Effector memory CD8-positive, alpha-beta T cell (primary cell): ENCODE results near the gene UBASH3A.

Experiments used
- ATAC-seq: fragments of 150-1000 bp; cut with Tn5 transposase; replicated peaks from 2 replicates; pipeline ENCODE4 v1.10.0; 2021; ENCODE audit warnings: mild to moderate bottlenecking, moderate library complexity
- DNase-seq, 3 experiments: peaks; one replicate each; pipeline ENCODE4 v3.0.0; 2021
- H3K27ac Mint-ChIP-seq, 2 donors: one replicate each; pipeline ENCODE4 v1.8.0; 2022; ENCODE audit warnings: mild to moderate bottlenecking in 2 of 2, mixed read lengths in 2 of 2, moderate library complexity in 2 of 2
- H3K27me3 Mint-ChIP-seq, 2 donors: one replicate each; pipeline ENCODE4 v1.8.0; 2022; ENCODE audit warnings: mixed read lengths in 2 of 2
- H3K36me3 Mint-ChIP-seq: one replicate; pipeline ENCODE4 v1.8.0; 2022; ENCODE audit warnings: mild to moderate bottlenecking, moderate library complexity, mixed read lengths; ENCODE audit not compliant: insufficient read depth
- H3K4me1 Mint-ChIP-seq, 2 donors: one replicate each; pipeline ENCODE4 v1.8.0; 2022; ENCODE audit warnings: low read depth in 2 of 2, mixed read lengths in 2 of 2
- H3K4me3 Mint-ChIP-seq, 2 donors: one replicate each; pipeline ENCODE4 v1.8.0; 2022; ENCODE audit warnings: mild to moderate bottlenecking in 2 of 2, mixed read lengths in 2 of 2, moderate library complexity in 2 of 2
- H3K9me3 Mint-ChIP-seq, 2 donors: one replicate each; pipeline ENCODE4 v1.8.0; 2022; ENCODE audit warnings: mixed read lengths in 2 of 2

The UBASH3A gene

GRCh38 chr21:42411891-42412635 lies 8.4 kb downstream of the UBASH3A start:
- Mint-ChIP-seq H3K4me3 (peak overlapping the region in 1 of 2 donors; percentile 30), H3K4me1 (peaks cover 53 to 55% of the 10 kb centered on the region in 2 donors), H3K27me3 (no peaks in the 10 kb centered on the region), H3K36me3 (peaks cover 40% of the 10 kb centered on the region), H3K9me3 (no peaks in the 10 kb centered on the region), H3K27ac (no peak overlapping the region)
- ATAC-seq (no peak), DNase-seq (no peak)

GRCh38 chr21:42412636-42412933 lies 8.9 kb downstream of the UBASH3A start:
- peaks cover 43% of the 10 kb centered on the region for H3K36me3 Mint-ChIP-seq
- H3K27ac Mint-ChIP-seq = no peak overlapping the region
- DNase-seq (no peak), ATAC-seq (no peak)
- no peaks in the 10 kb centered on the region for H3K9me3 Mint-ChIP-seq
- H3K27me3 Mint-ChIP-seq = no peaks in the 10 kb centered on the region
- peak overlapping the region in 1 of 2 donors; percentile 30 for H3K4me3 Mint-ChIP-seq
- peaks cover 52 to 54% of the 10 kb centered on the region in 2 donors for H3K4me1 Mint-ChIP-seq

- no peaks in the 10 kb centered on the region for H3K27me3 Mint-ChIP-seq
- H3K36me3 Mint-ChIP-seq = peaks cover 48% of the 10 kb centered on the region
- ATAC-seq (no peak), DNase-seq (no peak)
- no peaks in the 10 kb centered on the region for H3K9me3 Mint-ChIP-seq
- H3K4me1 Mint-ChIP-seq = peaks cover 48 to 49% of the 10 kb centered on the region in 2 donors
- H3K4me3 Mint-ChIP-seq = peak overlapping the region; percentile 34 to 83
- peak overlapping the region in 1 of 2 donors; percentile 100 for H3K27ac Mint-ChIP-seq
Measured at GRCh38 chr21:42413093-42413492, 9.4 kb downstream of the UBASH3A start.

GRCh38 chr21:42413500-42413899 lies 9.8 kb downstream of the UBASH3A start:
- Mint-ChIP-seq H3K4me1 (peaks cover 46 to 47% of the 10 kb centered on the region in 2 donors), H3K27me3 (no peaks in the 10 kb centered on the region), H3K9me3 (no peaks in the 10 kb centered on the region), H3K27ac (peak overlapping the region in 1 of 2 donors; percentile 100), H3K36me3 (peaks cover 52% of the 10 kb centered on the region), H3K4me3 (peak overlapping the region; percentile 34 to 83)
- no peak for ATAC-seq
- no peak for DNase-seq

- no peak for ATAC-seq
- H3K36me3 Mint-ChIP-seq = peaks cover 58% of the 10 kb centered on the region
- DNase-seq = no peak
- peaks cover 49 to 50% of the 10 kb centered on the region in 2 donors for H3K4me1 Mint-ChIP-seq
- H3K4me3 Mint-ChIP-seq = peak overlapping the region; percentile 76 to 83
- no peaks in the 10 kb centered on the region for H3K9me3 Mint-ChIP-seq
- H3K27ac Mint-ChIP-seq = peak overlapping the region in 1 of 2 donors; percentile 100
- H3K27me3 Mint-ChIP-seq = no peaks in the 10 kb centered on the region
Measured at GRCh38 chr21:42414066-42414465, 10.4 kb downstream of the UBASH3A start.

GRCh38 chr21:42414553-42414927 lies 10.8 kb downstream of the UBASH3A start:
- ATAC-seq = no peak
- H3K4me3 Mint-ChIP-seq = peak overlapping the region; percentile 76 to 83
- H3K27ac Mint-ChIP-seq = peak overlapping the region in 1 of 2 donors; percentile 100
- H3K9me3 Mint-ChIP-seq = no peaks in the 10 kb centered on the region
- peaks cover 63% of the 10 kb centered on the region for H3K36me3 Mint-ChIP-seq
- DNase-seq = no peak
- peaks cover 47 to 52% of the 10 kb centered on the region in 2 donors for H3K4me1 Mint-ChIP-seq
- H3K27me3 Mint-ChIP-seq = no peaks in the 10 kb centered on the region

- Mint-ChIP-seq H3K4me3 (peak overlapping the region; percentile 76 to 83), H3K4me1 (peaks cover 43 to 57% of the 10 kb centered on the region in 2 donors), H3K27me3 (no peaks in the 10 kb centered on the region), H3K36me3 (peaks cover 69% of the 10 kb centered on the region), H3K27ac (peak overlapping the region in 1 of 2 donors; percentile 100), H3K9me3 (no peaks in the 10 kb centered on the region)
- ATAC-seq = peak; percentile 89
- peak; percentile 80 to 83 (median 82) for DNase-seq
Measured at GRCh38 chr21:42414928-42415769, 11.4 kb downstream of the UBASH3A start.

GRCh38 chr21:42417533-42417932 lies 13.8 kb downstream of the UBASH3A start:
- H3K4me3 Mint-ChIP-seq = peak overlapping the region; percentile 12 to 62
- peak; percentile 30 to 56 (median 34) for DNase-seq
- no peak overlapping the region for H3K27ac Mint-ChIP-seq
- no peaks in the 10 kb centered on the region for H3K9me3 Mint-ChIP-seq
- H3K36me3 Mint-ChIP-seq = peaks cover 87% of the 10 kb centered on the region
- peaks cover 57 to 78% of the 10 kb centered on the region in 2 donors for H3K4me1 Mint-ChIP-seq
- ATAC-seq = peak; percentile 45
- no peaks in the 10 kb centered on the region for H3K27me3 Mint-ChIP-seq

GRCh38 chr21:42418886-42419285 lies 15.2 kb downstream of the UBASH3A start:
- peak overlapping the region in 1 of 2 donors; percentile 63 for H3K27ac Mint-ChIP-seq
- DNase-seq (no peak), ATAC-seq (no peak)
- no peaks in the 10 kb centered on the region for H3K27me3 Mint-ChIP-seq
- peaks cover 92% of the 10 kb centered on the region for H3K36me3 Mint-ChIP-seq
- peaks cover 64 to 79% of the 10 kb centered on the region in 2 donors for H3K4me1 Mint-ChIP-seq
- H3K9me3 Mint-ChIP-seq = no peaks in the 10 kb centered on the region
- no peak overlapping the region for H3K4me3 Mint-ChIP-seq

GRCh38 chr21:42419845-42420244 lies 16.1 kb downstream of the UBASH3A start:
- H3K27me3 Mint-ChIP-seq = no peaks in the 10 kb centered on the region
- H3K36me3 Mint-ChIP-seq = peaks cover 91% of the 10 kb centered on the region
- H3K27ac Mint-ChIP-seq = no peak overlapping the region
- H3K4me3 Mint-ChIP-seq = no peak overlapping the region
- H3K9me3 Mint-ChIP-seq = no peaks in the 10 kb centered on the region
- peaks cover 63 to 79% of the 10 kb centered on the region in 2 donors for H3K4me1 Mint-ChIP-seq
- no peak for DNase-seq
- no peak for ATAC-seq

- H3K4me1 Mint-ChIP-seq = peaks cover 63 to 78% of the 10 kb centered on the region in 2 donors
- no peaks in the 10 kb centered on the region for H3K27me3 Mint-ChIP-seq
- peak overlapping the region; percentile 34 to 43 for H3K4me3 Mint-ChIP-seq
- H3K9me3 Mint-ChIP-seq = no peaks in the 10 kb centered on the region
- DNase-seq (no peak), ATAC-seq (no peak)
- H3K36me3 Mint-ChIP-seq = peaks cover 87% of the 10 kb centered on the region
- H3K27ac Mint-ChIP-seq = peak overlapping the region in 1 of 2 donors; percentile 83
Measured at GRCh38 chr21:42421018-42421793, 17.5 kb downstream of the UBASH3A start.

- Mint-ChIP-seq H3K9me3 (no peaks in the 10 kb centered on the region), H3K27ac (peak overlapping the region; percentile 64 to 91), H3K27me3 (no peaks in the 10 kb centered on the region), H3K4me3 (peak overlapping the region; percentile 80 to 85), H3K36me3 (peaks cover 83% of the 10 kb centered on the region), H3K4me1 (peaks cover 69 to 84% of the 10 kb centered on the region in 2 donors)
- peak; percentile 34 for ATAC-seq
- DNase-seq = peak; percentile 46 to 53 (median 50)
Measured at GRCh38 chr21:42423197-42423675, 19.5 kb downstream of the UBASH3A start.

GRCh38 chr21:42423685-42424084 lies 20.0 kb downstream of the UBASH3A start:
- Mint-ChIP-seq H3K27ac (peak overlapping the region; percentile 64 to 91), H3K4me3 (peak overlapping the region; percentile 80 to 85), H3K9me3 (no peaks in the 10 kb centered on the region), H3K36me3 (peaks cover 78% of the 10 kb centered on the region), H3K4me1 (peaks cover 69 to 82% of the 10 kb centered on the region in 2 donors), H3K27me3 (no peaks in the 10 kb centered on the region)
- no peak for DNase-seq
- no peak for ATAC-seq
